KMS-11 (cell line): Measurements from ENCODE around the gene PSG11.
"Not testable (repeated sequence)": the region's sequence is repeated elsewhere in the genome, so short reads cannot be mapped to it uniquely, and the experiment has no call there.

Experiments used
- H2AFZ ChIP-seq: fragments of 200-600 bp; sonication (generic); 2 replicates; pipeline ENCODE4 v1.6.1; 2016; ENCODE audit warnings: antibody characterized with exemption, mixed run types, low read depth
- H3K27ac ChIP-seq: fragments of 200-600 bp; sonication (generic); 2 replicates; pipeline ENCODE4 v1.6.1; 2016; ENCODE audit warnings: mild to moderate bottlenecking, mixed run types
- H3K27me3 ChIP-seq: fragments of 200-600 bp; sonication (generic); 2 replicates; pipeline ENCODE4 v1.6.1; 2017; ENCODE audit warnings: mild to moderate bottlenecking, low read depth, mixed run types, moderate library complexity; ENCODE audit not compliant: insufficient read depth
- H3K36me3 ChIP-seq: fragments of 200-600 bp; sonication (generic); 2 replicates; pipeline ENCODE4 v1.6.1; 2017; ENCODE audit warnings: mild to moderate bottlenecking, mixed run types; ENCODE audit not compliant: insufficient read depth
- H3K4me1 ChIP-seq: fragments of 200-600 bp; sonication (generic); 2 replicates; pipeline ENCODE4 v1.6.1; 2016; ENCODE audit warnings: mild to moderate bottlenecking, low read depth, mixed run types; ENCODE audit not compliant: poor library complexity, severe bottlenecking
- H3K4me2 ChIP-seq: fragments of 200-600 bp; sonication (generic); 2 replicates; pipeline ENCODE4 v1.7.0; 2016; ENCODE audit warnings: mild to moderate bottlenecking, mixed run types
- H3K4me3 ChIP-seq: fragments of 200-600 bp; sonication (generic); IDR thresholded peaks from 2 replicates; pipeline ENCODE4 v1.6.1; 2017; ENCODE audit warnings: low read depth, low read length, mixed read lengths; ENCODE audit not compliant: insufficient read depth
- H3K79me2 ChIP-seq: fragments of 200-600 bp; sonication (generic); 2 replicates; pipeline ENCODE4 v1.6.1; 2016; ENCODE audit warnings: low read depth, mixed run types; ENCODE audit not compliant: insufficient read depth
- H3K9ac ChIP-seq: fragments of 200-600 bp; sonication (generic); 2 replicates; pipeline ENCODE4 v1.6.1; 2016; ENCODE audit warnings: mild to moderate bottlenecking, mixed run types
- H4K20me1 ChIP-seq: fragments of 200-600 bp; sonication (generic); 2 replicates; pipeline ENCODE4 v1.6.1; 2016; ENCODE audit warnings: mild to moderate bottlenecking, mixed run types; ENCODE audit not compliant: insufficient read depth
- TF ChIP-seq, protein P1 (sequence below): fragments of 200-600 bp; sonication (generic); conservative IDR thresholded peaks from 2 replicates; pipeline ENCODE4 v1.6.1; 2017; ENCODE audit warnings: low read depth, mild to moderate bottlenecking, antibody characterized with exemption, low read length, moderate library complexity, mixed read lengths

Gene PSG11

DNA sequence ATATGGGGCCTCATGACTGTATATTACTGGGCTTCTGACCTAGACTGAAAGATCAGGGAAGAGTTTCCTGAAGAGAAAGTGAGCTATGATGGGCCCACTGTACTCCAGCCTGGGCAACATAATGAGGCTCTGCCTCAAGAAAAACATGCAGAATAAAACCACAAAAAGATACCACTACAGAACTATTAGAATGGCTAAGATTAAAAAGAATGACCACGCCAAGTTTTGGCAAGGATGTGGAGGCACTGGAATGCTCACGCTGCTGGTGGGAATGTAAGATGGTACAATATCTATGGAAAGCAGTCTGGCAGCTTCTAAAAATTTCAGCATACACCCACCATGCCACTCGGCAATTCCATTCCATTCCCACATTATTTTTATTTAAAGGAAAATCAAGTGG lies 30.1 kb downstream of the PSG11 start:
- not testable (repeated sequence) for H3K4me1 ChIP-seq, H3K4me3 ChIP-seq, H4K20me1 ChIP-seq, H3K4me2 ChIP-seq, H3K27ac ChIP-seq, H3K27me3 ChIP-seq, H3K36me3 ChIP-seq, H3K79me2 ChIP-seq, H3K9ac ChIP-seq, H2AFZ ChIP-seq

DNA sequence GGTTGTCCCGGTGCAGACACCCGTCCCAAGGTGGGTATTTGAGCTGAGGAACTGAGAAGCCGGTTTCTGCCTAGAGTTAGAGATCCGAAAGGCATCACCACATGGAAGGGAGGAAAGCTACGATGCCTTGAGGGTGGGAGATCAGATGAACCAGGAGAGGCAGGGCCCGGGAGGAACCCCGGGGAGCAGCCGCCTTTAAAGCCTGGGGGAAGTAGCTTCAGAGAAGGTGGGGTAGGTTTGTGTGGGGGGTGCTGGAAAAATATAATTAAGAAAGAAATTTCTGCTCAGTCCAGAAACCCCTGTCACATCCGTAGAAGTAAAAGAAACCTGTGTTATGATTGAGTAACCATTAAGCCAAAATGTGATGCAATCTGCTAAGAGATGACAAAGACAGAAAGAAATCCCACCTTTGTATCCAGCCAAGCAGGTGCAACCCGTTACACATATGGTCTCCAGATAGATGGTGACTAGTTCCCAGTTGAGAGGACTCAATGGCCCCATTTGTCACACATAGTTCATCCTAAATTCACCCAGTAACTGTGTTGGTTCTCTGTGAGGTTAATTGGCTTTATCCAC lies 34.2 kb downstream of the PSG11 start:
- H3K4me1 ChIP-seq, H3K4me3 ChIP-seq, H3K4me2 ChIP-seq: not testable (repeated sequence)

DNA sequence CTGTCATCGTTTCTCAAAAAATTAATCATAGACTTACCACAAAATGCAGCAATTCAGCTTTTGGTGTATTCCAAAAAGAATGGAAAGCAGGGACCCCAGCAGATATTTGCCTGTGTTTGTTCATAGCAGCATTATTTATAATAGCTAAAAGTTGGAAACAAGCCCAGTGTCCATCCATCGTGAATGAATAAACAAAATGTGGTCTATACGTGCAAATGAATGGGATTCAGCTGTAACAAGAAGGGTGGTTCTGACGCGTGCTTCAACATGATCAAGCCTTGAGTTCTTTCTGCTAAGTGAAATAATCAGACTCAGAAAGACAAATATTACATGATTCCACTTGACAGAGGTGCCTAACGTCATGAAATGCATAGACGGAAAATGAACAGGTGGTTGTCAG lies 36.4 kb downstream of the PSG11 start:
- no peak overlapping the region for H3K4me3 ChIP-seq
- H4K20me1 ChIP-seq: no peaks in the 10 kb centered on the region
- H3K27ac ChIP-seq: no peak overlapping the region
- no peaks in the 10 kb centered on the region for H3K79me2 ChIP-seq
- H2AFZ ChIP-seq: no peak overlapping the region
- no peaks in the 10 kb centered on the region for H3K36me3 ChIP-seq
- no peaks in the 10 kb centered on the region for H3K4me1 ChIP-seq
- no peak overlapping the region for H3K4me2 ChIP-seq
- TF ChIP-seq, protein P1, sequence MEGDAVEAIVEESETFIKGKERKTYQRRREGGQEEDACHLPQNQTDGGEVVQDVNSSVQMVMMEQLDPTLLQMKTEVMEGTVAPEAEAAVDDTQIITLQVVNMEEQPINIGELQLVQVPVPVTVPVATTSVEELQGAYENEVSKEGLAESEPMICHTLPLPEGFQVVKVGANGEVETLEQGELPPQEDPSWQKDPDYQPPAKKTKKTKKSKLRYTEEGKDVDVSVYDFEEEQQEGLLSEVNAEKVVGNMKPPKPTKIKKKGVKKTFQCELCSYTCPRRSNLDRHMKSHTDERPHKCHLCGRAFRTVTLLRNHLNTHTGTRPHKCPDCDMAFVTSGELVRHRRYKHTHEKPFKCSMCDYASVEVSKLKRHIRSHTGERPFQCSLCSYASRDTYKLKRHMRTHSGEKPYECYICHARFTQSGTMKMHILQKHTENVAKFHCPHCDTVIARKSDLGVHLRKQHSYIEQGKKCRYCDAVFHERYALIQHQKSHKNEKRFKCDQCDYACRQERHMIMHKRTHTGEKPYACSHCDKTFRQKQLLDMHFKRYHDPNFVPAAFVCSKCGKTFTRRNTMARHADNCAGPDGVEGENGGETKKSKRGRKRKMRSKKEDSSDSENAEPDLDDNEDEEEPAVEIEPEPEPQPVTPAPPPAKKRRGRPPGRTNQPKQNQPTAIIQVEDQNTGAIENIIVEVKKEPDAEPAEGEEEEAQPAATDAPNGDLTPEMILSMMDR: no peak
- H3K9ac ChIP-seq: no peak overlapping the region
- H3K27me3 ChIP-seq: no peaks in the 10 kb centered on the region

More for the DNA sequence above, 34.2 kb downstream of the PSG11 start:
- not testable (repeated sequence) for H3K36me3 ChIP-seq, H3K9ac ChIP-seq, H3K27me3 ChIP-seq, H3K27ac ChIP-seq, H3K79me2 ChIP-seq, H2AFZ ChIP-seq, H4K20me1 ChIP-seq

DNA sequence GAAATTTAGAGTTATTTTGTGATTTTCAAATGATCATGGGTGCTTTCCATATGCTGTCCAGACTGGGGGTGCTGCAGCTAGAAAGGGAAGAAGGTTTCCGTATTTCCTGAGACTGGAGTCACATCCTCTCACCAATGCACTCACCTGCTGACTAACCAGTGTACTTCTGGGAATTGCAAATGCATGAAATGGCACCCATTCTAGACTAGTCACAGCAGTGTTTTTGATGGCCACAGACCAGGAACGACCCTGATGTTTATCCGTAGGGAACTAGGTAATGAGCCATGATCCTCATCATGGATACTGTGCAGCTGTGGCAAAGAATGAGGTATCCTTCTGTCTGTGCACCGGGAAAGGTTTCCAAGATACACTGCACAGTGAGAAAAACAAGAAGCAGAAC lies 37.1 kb downstream of the PSG11 start:
- H3K36me3 ChIP-seq, H3K27ac ChIP-seq: not testable (repeated sequence)

DNA sequence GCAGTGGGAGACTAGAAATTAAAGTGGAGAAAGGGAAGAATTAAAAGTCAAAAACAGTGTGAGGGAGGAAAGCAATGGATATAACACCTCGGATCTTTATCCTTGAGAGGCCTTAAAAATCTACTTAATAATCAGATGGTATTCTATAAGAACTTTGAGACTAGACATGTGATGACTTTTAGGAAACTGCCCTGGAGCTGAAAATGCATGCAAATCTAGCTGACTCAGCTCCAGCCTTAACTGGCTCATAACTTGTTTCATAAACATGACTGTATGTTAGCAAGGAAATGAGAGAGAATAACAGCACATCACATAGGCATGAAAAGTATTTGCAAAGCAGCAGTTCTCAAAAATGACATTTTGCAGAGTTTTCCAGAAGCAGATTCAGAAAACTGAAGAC lies 38.1 kb downstream of the PSG11 start:
- not testable (repeated sequence) for H3K27ac ChIP-seq, H3K9ac ChIP-seq, H4K20me1 ChIP-seq, H3K4me1 ChIP-seq, H3K27me3 ChIP-seq, H2AFZ ChIP-seq, H3K79me2 ChIP-seq, H3K4me3 ChIP-seq, H3K36me3 ChIP-seq, H3K4me2 ChIP-seq

More for the DNA sequence above, 37.1 kb downstream of the PSG11 start:
- H2AFZ ChIP-seq, H3K4me1 ChIP-seq, H3K9ac ChIP-seq, H3K27me3 ChIP-seq, H3K79me2 ChIP-seq, H3K4me2 ChIP-seq, H3K4me3 ChIP-seq, H4K20me1 ChIP-seq: not testable (repeated sequence)

DNA sequence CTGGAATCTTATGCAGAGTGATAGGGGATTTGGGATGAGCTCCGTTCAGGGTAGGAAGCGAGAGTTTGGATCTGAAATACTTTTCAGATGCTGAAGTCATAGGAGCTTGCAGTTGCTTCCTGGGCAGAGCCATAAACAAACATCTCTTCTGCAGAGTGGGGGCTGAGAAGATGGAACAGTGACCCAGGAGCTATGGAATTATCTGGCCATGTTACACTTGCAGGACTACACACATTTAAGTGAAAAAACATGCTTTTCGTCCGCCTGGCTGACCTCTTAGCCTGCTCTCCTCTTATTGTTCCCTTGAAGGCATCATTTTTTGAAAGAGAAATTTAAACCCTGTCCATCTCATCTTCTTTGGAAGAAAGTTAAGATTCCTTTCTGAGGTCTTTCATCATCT lies 40.7 kb downstream of the PSG11 start:
- TF ChIP-seq, protein P1: no peak
- no peak overlapping the region for H3K4me2 ChIP-seq
- H3K9ac ChIP-seq: no peak overlapping the region
- no peak overlapping the region for H2AFZ ChIP-seq
- no peaks in the 10 kb centered on the region for H3K4me1 ChIP-seq
- no peaks in the 10 kb centered on the region for H4K20me1 ChIP-seq
- H3K27me3 ChIP-seq: no peaks in the 10 kb centered on the region
- H3K36me3 ChIP-seq: no peaks in the 10 kb centered on the region
- no peak overlapping the region for H3K27ac ChIP-seq
- no peak overlapping the region for H3K4me3 ChIP-seq
- no peaks in the 10 kb centered on the region for H3K79me2 ChIP-seq

DNA sequence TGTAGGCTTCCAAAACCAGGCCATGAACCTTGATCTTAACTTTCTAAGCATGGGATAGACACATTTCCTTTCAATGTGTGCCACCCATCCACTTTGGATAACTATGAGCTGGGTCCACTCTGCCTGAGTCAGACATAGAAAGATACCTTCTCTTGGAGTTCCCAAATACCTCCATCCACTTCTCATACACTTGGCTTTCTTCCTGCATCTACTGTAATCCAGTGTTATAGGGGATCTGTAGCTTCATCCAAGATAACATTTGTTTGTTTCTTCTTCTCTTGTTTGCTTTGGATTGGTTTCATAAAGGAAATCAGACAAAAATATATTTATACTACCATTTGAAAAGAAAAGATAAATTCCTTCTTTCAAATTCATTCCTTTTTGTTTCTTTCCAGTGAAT lies 44.2 kb downstream of the PSG11 start:
- not testable (repeated sequence) for H3K4me3 ChIP-seq, H3K27me3 ChIP-seq, H3K36me3 ChIP-seq, H3K27ac ChIP-seq, H3K9ac ChIP-seq, H3K79me2 ChIP-seq, H3K4me1 ChIP-seq, H2AFZ ChIP-seq, H3K4me2 ChIP-seq, H4K20me1 ChIP-seq

DNA sequence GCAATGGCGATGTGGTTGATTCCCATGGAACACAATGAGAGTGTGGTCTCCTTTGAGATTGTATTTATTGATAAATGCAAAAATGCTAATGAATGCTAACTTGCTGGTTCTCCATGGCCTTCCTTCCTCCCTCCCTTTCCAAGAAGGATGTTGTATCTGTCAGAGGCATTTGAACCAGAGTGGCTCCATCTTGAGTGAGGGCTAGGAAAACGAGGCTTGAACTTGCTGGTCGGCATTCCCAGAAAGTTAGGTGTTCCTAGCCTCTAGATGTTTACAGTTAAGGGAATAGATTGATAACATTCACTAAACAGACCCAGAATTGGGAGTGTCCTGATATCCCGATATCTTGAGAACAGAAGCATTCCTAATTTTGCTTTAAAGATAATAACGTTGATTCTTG lies 54.8 kb downstream of the PSG11 start:
- not testable (repeated sequence) for H3K27ac ChIP-seq, H3K4me1 ChIP-seq, H3K9ac ChIP-seq, H3K4me2 ChIP-seq, H4K20me1 ChIP-seq, H2AFZ ChIP-seq, H3K36me3 ChIP-seq, H3K4me3 ChIP-seq, H3K79me2 ChIP-seq, H3K27me3 ChIP-seq
